ENCODE measurements around the gene BAK1.
"Not testable (repeated sequence)": the region's sequence is repeated elsewhere in the genome, so short reads cannot be mapped to it uniquely, and the experiment has no call there.

The BAK1 gene

GRCh38 chr6:33586108-33586640 is 6.1 kb upstream of the BAK1 start:
- DNase-seq (ENCODE audit: low spot score) = no peak

DNA sequence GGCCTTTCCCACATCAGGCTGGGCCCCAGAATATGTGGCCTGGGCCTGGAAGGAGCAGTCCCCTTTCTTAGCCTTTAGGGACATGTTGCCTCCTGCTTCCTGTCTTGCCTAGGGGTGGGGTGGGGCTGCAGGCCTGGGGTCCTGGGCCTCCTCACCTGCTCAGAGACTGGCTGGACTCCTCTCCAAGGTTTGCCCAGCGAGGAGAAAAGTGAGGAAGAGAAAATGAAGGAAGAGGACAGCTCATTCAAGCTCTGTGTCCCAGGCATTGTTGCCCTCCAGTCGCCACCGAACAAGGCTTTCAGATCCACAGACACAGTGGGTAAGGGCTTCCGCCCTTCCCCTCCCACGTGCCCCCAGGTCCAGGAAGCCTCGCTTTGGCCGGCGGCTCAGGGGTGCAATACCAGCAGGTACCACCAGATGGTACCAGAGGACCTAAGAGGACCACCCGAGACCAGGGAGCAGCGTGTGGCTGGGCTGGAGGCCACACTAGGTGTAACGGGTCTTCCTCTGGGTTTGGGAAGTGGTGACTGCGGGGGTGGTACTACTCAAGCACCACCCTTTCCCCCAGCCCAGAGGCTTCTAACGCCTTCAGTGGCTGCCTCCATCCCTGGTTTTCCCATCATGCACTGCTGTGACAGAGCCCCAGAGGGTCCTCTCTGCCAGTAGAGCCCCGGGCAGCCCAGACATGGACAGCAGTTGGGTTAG is 5.5 kb upstream of the BAK1 start:
- DNase-seq (ENCODE audit: low spot score) = peak; percentile 83

- DNase-seq (ENCODE audit: low spot score) = no peak
Measured at GRCh38 chr6:33584700-33585402, 4.8 kb upstream of the BAK1 start.

DNA sequence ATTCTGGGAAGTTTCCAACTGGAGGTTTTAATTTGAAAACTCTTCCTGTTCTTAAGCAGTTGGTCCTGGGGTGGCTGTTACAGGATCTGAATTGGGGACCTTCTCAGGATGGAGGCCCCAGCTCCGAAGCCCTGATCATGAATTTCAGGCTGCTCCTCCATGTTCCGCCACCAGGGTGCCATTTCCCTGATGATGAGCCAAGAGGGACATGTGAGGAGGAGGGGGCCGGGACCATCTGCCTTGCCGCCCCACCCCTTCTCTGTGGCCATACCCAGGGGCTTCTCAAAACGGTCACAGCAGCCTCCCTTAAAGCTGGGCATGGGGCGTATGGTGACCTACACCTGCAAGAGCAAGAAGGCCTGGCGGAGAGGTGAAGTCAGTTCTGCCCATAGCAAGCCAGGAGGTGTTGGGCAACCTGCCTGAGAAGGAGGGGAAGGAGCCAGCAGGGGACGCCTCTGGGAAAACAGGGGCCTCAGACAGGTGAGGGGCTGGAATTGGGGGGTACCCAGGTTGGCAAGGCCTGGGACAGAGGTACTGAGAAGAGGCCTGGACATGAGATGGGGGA is 3.6 kb upstream of the BAK1 start:
- DNase-seq (ENCODE audit: low spot score) = peak; percentile 41

DNA sequence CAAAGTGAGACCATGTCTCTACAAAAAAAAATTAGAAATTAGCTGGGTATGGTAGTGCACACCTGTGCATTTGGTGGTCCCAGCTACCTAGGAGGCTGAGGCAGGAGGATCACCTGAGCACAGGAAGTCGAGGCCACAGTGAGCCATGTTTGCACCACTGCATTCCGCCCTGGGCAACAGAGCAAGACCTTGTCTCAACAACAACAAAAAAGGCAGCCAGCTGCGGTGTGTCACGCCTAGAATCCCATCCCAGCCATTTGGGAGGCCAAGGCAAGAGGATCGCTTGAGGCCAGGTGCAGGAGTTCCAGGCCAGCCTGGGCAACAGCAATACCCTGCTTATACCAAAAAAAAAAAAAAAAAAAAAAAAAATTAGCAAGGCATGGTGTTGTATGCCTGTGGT is 1.1 kb upstream of the BAK1 start:
- no peak for DNase-seq (ENCODE audit: low spot score)

GRCh38 chr6:33578588-33579011 is 1.5 kb downstream of the BAK1 start:
- DNase-seq (ENCODE audit: low spot score) = no peak

- no peak for DNase-seq (ENCODE audit: low spot score)
Measured at GRCh38 chr6:33578164-33578563, 1.9 kb downstream of the BAK1 start.

GRCh38 chr6:33577718-33578117 is 2.4 kb downstream of the BAK1 start:
- DNase-seq (ENCODE audit: low spot score) = no peak

DNA sequence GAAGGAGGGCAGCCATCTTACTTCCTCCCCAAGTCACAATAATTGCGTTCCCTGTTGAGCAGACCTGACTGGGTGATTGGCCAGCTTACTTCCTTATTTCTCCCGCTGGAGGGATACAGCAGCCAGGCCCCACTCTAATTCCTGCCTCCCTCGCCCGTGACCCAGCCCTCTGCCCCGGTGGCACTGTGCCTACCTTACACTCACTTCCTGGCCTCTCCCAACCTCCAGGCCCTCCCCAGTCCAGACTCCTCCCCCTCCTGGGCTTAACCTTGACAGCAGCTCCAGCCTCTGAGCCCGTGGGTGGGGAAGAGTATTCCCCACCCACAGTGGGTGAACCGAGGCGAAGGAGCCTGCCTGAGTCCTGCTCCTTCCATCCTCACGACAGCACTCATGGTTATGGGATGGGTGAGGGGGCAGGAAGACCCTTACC is 3.0 kb downstream of the BAK1 start:
- no peak for DNase-seq (ENCODE audit: low spot score)

DNA sequence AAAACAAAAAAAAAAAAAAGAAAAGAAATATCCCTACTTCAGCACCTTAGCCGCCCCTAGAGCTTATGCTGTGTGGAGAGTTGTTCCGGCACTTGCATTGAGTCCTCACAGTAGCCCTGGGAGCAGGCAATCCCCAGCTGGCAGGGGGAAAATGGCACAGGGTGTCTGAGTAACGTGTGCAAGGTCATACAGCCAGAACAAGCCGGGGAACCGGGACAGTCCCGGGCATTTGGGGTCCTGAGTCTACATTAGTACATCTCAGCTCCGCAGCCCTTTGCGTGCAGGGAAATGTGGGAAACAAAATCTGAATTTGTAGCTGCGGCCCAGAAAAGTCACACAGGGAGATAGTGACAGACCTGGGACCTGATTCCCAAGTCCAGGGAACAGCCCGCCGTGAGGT is 3.4 kb downstream of the BAK1 start:
- no peak for DNase-seq (ENCODE audit: low spot score)

DNA sequence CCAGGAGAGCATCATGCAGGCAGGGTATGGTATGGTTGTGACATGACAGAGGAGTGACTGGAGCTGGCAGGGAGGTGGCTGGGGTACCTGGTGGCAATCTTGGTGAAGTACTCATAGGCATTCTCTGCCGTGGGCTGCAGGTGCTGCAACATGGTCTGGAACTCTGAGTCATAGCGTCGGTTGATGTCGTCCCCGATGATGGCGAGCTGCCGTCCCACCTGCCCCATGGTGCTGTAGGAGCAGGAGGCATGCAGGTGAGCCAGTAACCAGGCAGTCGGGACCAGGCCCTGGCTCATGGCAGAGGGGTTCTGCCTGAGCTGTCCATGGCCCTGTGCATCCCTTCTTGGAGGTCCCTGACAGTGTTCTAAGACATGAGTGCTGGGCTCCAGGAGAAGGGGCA is 4.9 kb downstream of the BAK1 start:
- no peak for DNase-seq (ENCODE audit: low spot score)

DNA sequence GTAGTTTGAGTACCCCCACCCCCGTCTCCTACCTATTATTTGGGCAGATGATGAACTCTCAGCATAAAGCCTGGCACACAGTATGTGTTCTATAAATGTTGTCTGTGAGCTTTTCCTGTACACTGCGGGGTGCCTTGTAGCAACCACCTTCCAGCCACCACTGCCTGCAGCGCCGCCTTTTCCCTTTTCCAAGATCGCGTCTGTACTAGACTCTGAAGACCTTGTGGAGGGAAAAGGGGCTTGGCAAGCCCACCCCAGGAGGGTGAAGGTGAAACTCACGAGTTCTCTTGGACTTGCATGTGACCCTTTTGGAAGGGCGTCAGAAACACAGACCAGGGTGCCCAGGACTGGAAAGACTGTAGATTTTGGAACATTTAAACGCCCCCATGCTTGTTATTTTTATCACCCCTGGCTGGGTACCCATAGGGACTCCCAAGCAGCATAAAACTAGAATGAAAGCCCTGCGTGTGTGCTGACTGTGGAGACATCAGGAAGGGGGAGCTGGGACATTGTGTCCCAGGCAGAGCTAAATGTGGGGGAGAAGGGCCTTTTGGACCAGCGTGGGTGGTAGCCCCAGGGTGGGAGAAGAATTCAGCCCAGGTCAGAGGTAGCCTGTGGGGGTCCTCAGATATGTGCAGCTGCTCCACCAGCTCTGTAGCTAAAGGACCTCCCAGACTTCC is 8.3 kb downstream of the BAK1 start:
- peak; percentile 23 for DNase-seq (ENCODE audit: low spot score)

DNA sequence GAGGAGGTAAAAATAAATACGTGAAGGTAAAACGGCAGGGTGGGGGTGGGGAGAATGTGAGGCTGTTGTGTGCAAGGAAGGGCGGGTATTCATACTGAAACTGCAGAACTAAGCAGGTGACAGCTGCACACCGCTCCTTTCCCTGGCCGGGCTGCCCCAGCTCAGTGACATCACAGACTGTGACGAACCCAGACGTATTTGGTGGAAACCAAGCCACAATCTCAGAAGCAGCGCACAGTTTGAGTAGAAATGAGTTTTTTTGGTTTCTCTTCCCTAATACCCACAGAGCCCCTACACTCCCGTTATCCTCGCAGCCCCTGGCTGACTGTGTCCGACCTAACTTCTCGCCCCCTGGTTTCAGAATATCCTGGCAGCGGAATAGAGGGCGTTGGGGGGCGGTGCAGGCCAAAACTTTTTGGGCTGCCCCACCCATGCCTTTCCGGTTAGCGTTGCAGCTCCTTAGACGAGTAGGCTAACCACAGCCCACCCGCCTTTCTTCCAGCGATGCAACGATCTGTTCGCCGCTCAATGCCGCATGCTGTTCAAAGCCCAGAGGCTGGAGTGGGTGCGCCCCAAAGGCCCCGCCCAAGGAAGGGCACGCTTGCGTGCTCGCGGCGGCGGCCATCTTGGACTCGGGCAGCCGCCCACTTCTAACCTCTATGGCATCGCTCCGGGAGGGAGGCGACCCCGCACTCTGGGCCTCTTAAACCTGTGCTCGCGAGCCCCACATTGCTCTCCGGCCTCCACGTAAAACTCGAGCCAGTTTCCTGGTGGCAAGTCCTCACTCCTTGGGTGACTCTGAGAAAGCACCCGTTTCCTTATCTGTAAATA is 9.1 kb downstream of the BAK1 start:
- DNase-seq (ENCODE audit: low spot score) = peak; percentile 95

- no peak for DNase-seq (ENCODE audit: low spot score)
Measured at GRCh38 chr6:33568826-33569570, 11.1 kb downstream of the BAK1 start.

DNA sequence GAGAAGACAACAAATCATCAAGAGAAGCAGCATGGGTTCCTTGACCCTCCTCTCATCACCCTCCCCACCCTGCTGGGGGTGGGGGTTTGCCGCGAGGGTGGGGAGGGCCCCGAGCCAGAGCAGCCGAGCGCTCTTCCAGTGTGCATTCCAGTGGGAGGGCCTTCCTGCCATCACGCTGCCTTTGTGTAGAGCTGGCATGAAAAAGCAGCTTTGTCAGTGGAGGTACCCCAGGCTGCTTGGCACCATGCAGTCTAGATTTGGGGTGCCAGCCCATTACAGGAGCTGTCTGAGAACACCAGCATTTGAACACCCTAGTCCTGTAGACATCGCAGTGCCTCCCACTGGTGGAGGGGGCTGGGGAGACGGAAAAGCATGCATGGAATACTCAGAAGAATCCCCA is 12.2 kb downstream of the BAK1 start:
- no peak for DNase-seq (ENCODE audit: low spot score)

DNA sequence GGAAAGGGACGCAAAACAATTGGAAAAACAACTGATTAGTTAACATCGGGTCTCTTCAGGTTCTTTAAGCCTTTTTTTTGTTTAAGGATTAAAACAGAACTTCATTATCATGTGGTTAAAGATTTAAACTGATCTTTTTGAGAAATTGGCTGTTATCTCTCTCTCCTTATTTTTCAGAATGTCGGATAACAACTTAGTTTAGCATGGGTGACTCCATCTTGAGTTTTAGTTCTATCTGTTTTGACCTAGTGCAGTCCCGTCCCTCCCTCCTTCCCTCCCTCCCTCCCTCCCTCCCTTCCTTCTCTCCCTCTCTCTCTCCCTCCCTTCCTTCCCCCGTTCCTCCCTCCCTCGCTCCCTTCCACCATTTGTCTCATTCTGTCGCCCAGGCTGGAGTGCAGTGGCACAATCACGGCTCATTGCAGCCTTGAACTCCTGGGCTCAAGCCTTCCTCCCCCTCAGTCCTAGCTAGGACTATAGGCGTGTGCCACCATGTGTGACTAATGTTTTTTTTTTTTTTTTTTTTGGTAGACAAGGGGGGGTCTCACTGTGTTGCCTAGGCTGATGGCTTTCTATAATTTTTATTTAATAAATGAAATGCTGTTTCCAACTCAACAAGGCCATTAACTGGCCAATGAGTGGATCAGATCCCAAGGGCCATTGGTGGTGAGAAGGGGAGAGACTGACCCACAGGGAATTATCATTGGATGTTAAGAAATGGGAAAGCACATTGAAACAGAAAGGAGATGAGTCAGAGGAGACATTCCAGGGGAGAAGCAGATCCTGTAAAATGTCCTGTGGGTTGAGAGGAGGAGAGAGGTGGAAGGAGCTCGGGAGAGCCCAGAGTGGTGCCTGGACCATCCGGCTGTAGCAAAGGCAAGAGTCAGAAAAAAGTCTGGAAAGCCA is 13.6 kb downstream of the BAK1 start:
- DNase-seq (ENCODE audit: low spot score) = no peak

- DNase-seq (ENCODE audit: low spot score) = no peak
Measured at GRCh38 chr6:33558801-33559200, 21.3 kb downstream of the BAK1 start.

GRCh38 chr6:33557376-33557775 is 22.7 kb downstream of the BAK1 start:
- DNase-seq (ENCODE audit: low spot score) = no peak

DNA sequence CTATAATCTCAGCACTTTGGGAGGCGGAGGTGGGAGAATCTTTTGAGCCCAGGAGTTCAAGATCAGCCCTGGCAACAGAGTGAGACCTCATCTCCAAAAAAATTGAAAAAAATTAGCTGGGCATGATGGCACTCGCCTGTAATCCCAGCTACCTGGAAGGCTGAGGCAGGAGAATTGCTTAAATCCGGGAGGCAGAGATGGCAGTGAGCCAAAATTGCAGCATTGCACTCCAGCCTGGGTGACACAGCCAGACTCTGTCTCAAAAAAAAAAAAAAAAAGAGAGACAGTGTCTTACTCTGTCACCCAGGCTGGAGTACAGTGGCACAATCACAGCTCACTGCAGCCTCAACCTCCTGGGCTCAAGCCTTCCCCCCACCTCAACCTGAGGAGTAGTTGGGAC is 27.2 kb downstream of the BAK1 start:
- not testable (repeated sequence) for DNase-seq (ENCODE audit: low spot score)

GRCh38 chr6:33552252-33552651 is 27.8 kb downstream of the BAK1 start:
- DNase-seq (ENCODE audit: low spot score) = no peak

Measured in AG20443 (cell line).